Calu3 (cell line): ENCODE results near the gene TAF1D. TPM values are rescaled to one million over a fixed set of nuclear protein-coding genes. Genes with fewer than 3 reads are reported as not detected.
A peak's percentile ranks its signal among the peaks of the same experiment; 100 is the strongest.
"Not testable (repeated sequence)": the region's sequence is repeated elsewhere in the genome, so short reads cannot be mapped to it uniquely, and the experiment has no call there.

Source experiments
- BruUV-seq: library from RNA; stranded (reverse); fragments of 400-500 nt; replicated peaks from 2 replicates; lab custom pipeline; 2021; lab: Mats Ljungman, UMichigan
- CTCF ChIA-PET: fragments of 300-600 bp; sonication (Branson Sonifier 250); formaldehyde crosslinking; loops from one replicate; lab custom pipeline; 2022; ENCODE audit warnings: antibody characterized with exemption; lab: Charles Lee
- DNase-seq: peaks from one replicate; pipeline ENCODE4 v3.0.0; 2022
- H3K27ac Mint-ChIP-seq: one replicate; pipeline ENCODE4 v1.8.0; 2022; ENCODE audit warnings: mixed read lengths; ENCODE audit not compliant: unreplicated experiment
- H3K27me3 Mint-ChIP-seq: one replicate; pipeline ENCODE4 v1.8.0; 2022; ENCODE audit warnings: mixed read lengths; ENCODE audit not compliant: unreplicated experiment
- H3K36me3 Mint-ChIP-seq: one replicate; pipeline ENCODE4 v1.8.0; 2022; ENCODE audit warnings: mild to moderate bottlenecking, moderate library complexity, mixed read lengths; ENCODE audit not compliant: insufficient read depth, unreplicated experiment
- H3K4me1 Mint-ChIP-seq: one replicate; pipeline ENCODE4 v1.8.0; 2022; ENCODE audit warnings: mild to moderate bottlenecking, low read depth, mixed read lengths; ENCODE audit not compliant: unreplicated experiment
- H3K4me3 Mint-ChIP-seq: one replicate; pipeline ENCODE4 v1.8.0; 2022; ENCODE audit warnings: mild to moderate bottlenecking, low read depth, moderate library complexity, mixed read lengths; ENCODE audit not compliant: unreplicated experiment
- H3K9me3 Mint-ChIP-seq: one replicate; pipeline ENCODE4 v1.8.0; 2022; ENCODE audit warnings: low read depth, mixed read lengths; ENCODE audit not compliant: unreplicated experiment
- intact Hi-C: fragments of 100-400 bp; cut with micrococcal nuclease; formaldehyde crosslinking; loops from one replicate; pipeline ENCODE4 v1.10.0; 2022; ENCODE audit not compliant: unreplicated experiment
- total RNA-seq: library from RNA; stranded (reverse); gene quantifications from 2 replicates; pipeline ENCODE4 v1.2.3, GENCODE V29; 2022
- TF ChIP-seq, protein P1 (sequence below): fragments of 200-600 bp; IDR thresholded peaks from one replicate; pipeline ENCODE4 v1.8.0; 2022; ENCODE audit warnings: antibody characterized with exemption; ENCODE audit not compliant: unreplicated experiment

TAF1D gene
- total RNA-seq, 1 experiment from 2014 or later, result 107 TPM

- peaks cover 36% of the 10 kb centered on the region for H3K36me3 Mint-ChIP-seq
These were observed 42.5 kb upstream of the TAF1D start for GRCh38 chr11:93783765-93784144.

DNA sequence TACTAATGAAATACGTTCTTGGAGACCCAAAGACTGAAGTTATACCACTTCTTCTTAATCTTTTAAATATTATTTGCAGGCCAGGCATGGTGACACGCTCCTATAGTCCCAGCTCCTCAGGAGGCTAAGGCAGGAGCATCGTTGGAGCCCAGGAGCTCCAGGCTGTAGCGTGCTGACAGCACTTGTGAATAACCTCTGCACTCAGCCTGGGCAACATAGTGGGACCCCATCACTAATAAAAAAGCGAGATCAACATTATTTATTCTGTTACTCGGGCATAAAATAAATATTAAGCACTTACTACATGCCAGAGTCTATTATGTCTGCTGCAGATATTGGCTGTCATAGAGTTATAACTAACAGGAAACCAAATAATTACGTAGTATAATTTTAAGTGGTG lies 42.1 kb upstream of the TAF1D start:
- H3K4me3 Mint-ChIP-seq, result peak overlapping the region; percentile 87
- DNase-seq, result no peak
- H3K27ac Mint-ChIP-seq, result no peak overlapping the region
- H3K4me1 Mint-ChIP-seq, result peaks cover 17% of the 10 kb centered on the region
- intact Hi-C loops, result no loop called here
- TF ChIP-seq, protein P1, sequence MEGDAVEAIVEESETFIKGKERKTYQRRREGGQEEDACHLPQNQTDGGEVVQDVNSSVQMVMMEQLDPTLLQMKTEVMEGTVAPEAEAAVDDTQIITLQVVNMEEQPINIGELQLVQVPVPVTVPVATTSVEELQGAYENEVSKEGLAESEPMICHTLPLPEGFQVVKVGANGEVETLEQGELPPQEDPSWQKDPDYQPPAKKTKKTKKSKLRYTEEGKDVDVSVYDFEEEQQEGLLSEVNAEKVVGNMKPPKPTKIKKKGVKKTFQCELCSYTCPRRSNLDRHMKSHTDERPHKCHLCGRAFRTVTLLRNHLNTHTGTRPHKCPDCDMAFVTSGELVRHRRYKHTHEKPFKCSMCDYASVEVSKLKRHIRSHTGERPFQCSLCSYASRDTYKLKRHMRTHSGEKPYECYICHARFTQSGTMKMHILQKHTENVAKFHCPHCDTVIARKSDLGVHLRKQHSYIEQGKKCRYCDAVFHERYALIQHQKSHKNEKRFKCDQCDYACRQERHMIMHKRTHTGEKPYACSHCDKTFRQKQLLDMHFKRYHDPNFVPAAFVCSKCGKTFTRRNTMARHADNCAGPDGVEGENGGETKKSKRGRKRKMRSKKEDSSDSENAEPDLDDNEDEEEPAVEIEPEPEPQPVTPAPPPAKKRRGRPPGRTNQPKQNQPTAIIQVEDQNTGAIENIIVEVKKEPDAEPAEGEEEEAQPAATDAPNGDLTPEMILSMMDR, result no peak
- CTCF ChIA-PET, result interaction anchor here (1.1 kb wide), 2 partner anchors 42 to 753 kb away, joined by 3 to 9 read pairs; partner anchors contain the start of genes C11orf54 and TAF1D
- no peaks in the 10 kb centered on the region for H3K9me3 Mint-ChIP-seq
- H3K36me3 Mint-ChIP-seq, result peaks cover 36% of the 10 kb centered on the region
- BruUV-seq, result no TSS peak
- H3K27me3 Mint-ChIP-seq, result no peaks in the 10 kb centered on the region

More at GRCh38 chr11:93783765-93784144, 42.5 kb upstream of the TAF1D start:
- Mint-ChIP-seq H3K27me3 (no peaks in the 10 kb centered on the region), H3K4me1 (peaks cover 17% of the 10 kb centered on the region), H3K27ac (peak overlapping the region; percentile 76), H3K4me3 (peak overlapping the region; percentile 87), H3K9me3 (no peaks in the 10 kb centered on the region)
- CTCF ChIA-PET, result interaction anchor here (0.8 to 1.1 kb wide), 3 partner anchors 20 to 753 kb away, joined by 3 to 9 read pairs (median 3); partner anchors contain the start of genes C11orf54 and TAF1D
- DNase-seq, result no peak
- BruUV-seq, result TSS peak; percentile 76
- intact Hi-C loops, result loop anchor here (2.0 kb wide), 1 partner anchor 43 kb away; the partner anchor contains the start of genes C11orf54 and TAF1D
- TF ChIP-seq, protein P1, result no peak

GRCh38 chr11:93775289-93775688 lies 34.0 kb upstream of the TAF1D start:
- Mint-ChIP-seq H3K36me3 (no peaks in the 10 kb centered on the region), H3K9me3 (no peaks in the 10 kb centered on the region), H3K4me3 (no peak overlapping the region), H3K27ac (no peak overlapping the region), H3K4me1 (no peaks in the 10 kb centered on the region), H3K27me3 (no peaks in the 10 kb centered on the region)
- DNase-seq, result peak; percentile 11
- intact Hi-C loops, result no loop called here
- TF ChIP-seq, protein P1, result no peak
- CTCF ChIA-PET, result no interaction called here
- BruUV-seq, result no TSS peak

DNA sequence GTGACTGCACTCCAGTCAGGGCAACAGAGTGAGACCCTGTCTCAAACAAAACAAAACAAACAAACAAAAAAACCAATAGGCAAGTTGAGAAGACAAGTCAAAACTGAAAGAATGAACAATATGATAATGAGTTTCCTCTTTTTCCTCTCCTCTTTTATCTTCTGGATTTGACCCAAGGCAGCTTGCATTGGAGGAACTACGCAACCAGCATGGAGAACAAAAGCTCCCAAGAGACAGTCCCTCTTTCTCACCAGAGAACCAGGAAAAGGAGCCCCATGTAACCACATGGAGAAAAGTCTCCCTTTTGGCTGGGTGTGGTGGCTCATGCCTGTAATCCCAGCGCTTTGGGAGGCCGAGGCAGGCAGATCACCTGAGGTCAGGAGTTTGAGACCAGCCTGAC lies 33.3 kb upstream of the TAF1D start:
- CTCF ChIA-PET, H3K27ac Mint-ChIP-seq: not testable (repeated sequence)

GRCh38 chr11:93773601-93774200 lies 32.4 kb upstream of the TAF1D start:
- TF ChIP-seq, protein P1, result no peak
- H3K4me3 Mint-ChIP-seq, result no peak overlapping the region
- intact Hi-C loops, result no loop called here
- BruUV-seq, result no TSS peak
- no peaks in the 10 kb centered on the region for H3K27me3 Mint-ChIP-seq
- CTCF ChIA-PET, result no interaction called here
- no peaks in the 10 kb centered on the region for H3K36me3 Mint-ChIP-seq
- H3K4me1 Mint-ChIP-seq, result no peaks in the 10 kb centered on the region
- no peak for DNase-seq
- H3K9me3 Mint-ChIP-seq, result no peaks in the 10 kb centered on the region
- no peak overlapping the region for H3K27ac Mint-ChIP-seq

More for the DNA sequence above, 33.3 kb upstream of the TAF1D start:
- intact Hi-C loops, DNase-seq, H3K27me3 Mint-ChIP-seq, H3K9me3 Mint-ChIP-seq, H3K36me3 Mint-ChIP-seq, BruUV-seq, H3K4me1 Mint-ChIP-seq, H3K4me3 Mint-ChIP-seq: not testable (repeated sequence)
